H1 (cell line): ENCODE measurements around the gene THRB. TPM values are rescaled to one million over a fixed set of nuclear protein-coding genes. Genes with fewer than 3 reads are reported as not detected.

Source experiments
- CTCF ChIA-PET: fragments of 300-600 bp; sonication (Branson Sonifier 250); formaldehyde crosslinking; loops from one replicate; lab custom pipeline; 2021; ENCODE audit not compliant: partially characterized antibody; lab: Charles Lee
- POLR2A ChIA-PET: fragments of 300-600 bp; sonication (Branson Sonifier 250); formaldehyde crosslinking; loops from one replicate; lab custom pipeline; 2021; ENCODE audit warnings: inconsistent platforms; ENCODE audit not compliant: partially characterized antibody; lab: Charles Lee
- DNase-seq, 2 experiments: peaks; one replicate each; pipeline versions ENCODE4 v3.0.0 to v3.0.0-alpha.2; 2010 to 2022; ENCODE audit warnings: low spot score in 2 of 2, low read depth in 1 of 2, mixed read lengths in 1 of 2
- FAIRE-seq: peaks from 2 replicates; lab custom pipeline; 2011; peaks lifted over from hg19 to GRCh38; lab: Jason Lieb, UNC
- H2AFZ ChIP-seq: 2 replicates; pipeline ENCODE4 v1.8.1; 2012; ENCODE audit warnings: low read length, inconsistent platforms
- H2AK5ac ChIP-seq: 2 replicates; pipeline ENCODE4 v1.6.1; 2013; ENCODE audit warnings: low read depth, low read length
- H2BK120ac ChIP-seq: replicated peaks from 2 replicates; pipeline ENCODE3; 2013; ENCODE audit warnings: low read depth, low read length, inconsistent platforms
- H2BK12ac ChIP-seq: 2 replicates; pipeline ENCODE4 v1.6.1; 2013; ENCODE audit warnings: low read depth, low read length
- H2BK15ac ChIP-seq: 2 replicates; pipeline ENCODE4 v1.6.1; 2013; ENCODE audit warnings: low read length
- H2BK20ac ChIP-seq: 2 replicates; pipeline ENCODE4 v1.6.1; 2013; ENCODE audit warnings: low read length
- H2BK5ac ChIP-seq: 2 replicates; pipeline ENCODE4 v1.6.1; 2013; ENCODE audit warnings: low read depth, low read length
- H3K14ac ChIP-seq: 2 replicates; pipeline ENCODE4 v1.6.1; 2013; ENCODE audit warnings: inconsistent platforms; ENCODE audit not compliant: insufficient read length
- H3K18ac ChIP-seq: 2 replicates; pipeline ENCODE4 v1.6.1; 2013; ENCODE audit warnings: low read length; ENCODE audit errors: extremely low read depth
- H3K23ac ChIP-seq: 2 replicates; pipeline ENCODE4 v1.6.1; 2013; ENCODE audit warnings: inconsistent platforms; ENCODE audit not compliant: insufficient read length
- H3K23me2 ChIP-seq: 2 replicates; pipeline ENCODE4 v1.6.1; 2013; ENCODE audit warnings: low read depth, low read length
- H3K27ac ChIP-seq: 2 replicates; pipeline ENCODE4 v1.6.1; 2011; ENCODE audit warnings: low read depth, low read length, inconsistent platforms
- H3K27me3 ChIP-seq, 4 experiments: replicated peaks in 1 of 4; 1 replicate in 1 of 4; 2 replicates in 3 of 4; pipeline versions ENCODE4 v1.6.1 to v1.8.1; 2011 to 2013; ENCODE audit warnings: low read length in 3 of 4, mild to moderate bottlenecking in 3 of 4, inconsistent platforms in 2 of 4, mixed read lengths in 2 of 4, moderate library complexity in 1 of 4; ENCODE audit not compliant: control insufficient read depth in 3 of 4, insufficient read depth in 3 of 4; ENCODE audit errors: extremely low read depth in 1 of 4
- H3K36me3 ChIP-seq, 4 experiments: 2 replicates each; pipeline versions ENCODE4 v1.6.1 to v1.8.1; 2011 to 2013; ENCODE audit warnings: mild to moderate bottlenecking in 4 of 4, low read length in 3 of 4, moderate library complexity in 2 of 4, control low read depth in 1 of 4, inconsistent platforms in 1 of 4; ENCODE audit not compliant: insufficient read depth in 4 of 4, control insufficient read depth in 2 of 4
- H3K4ac ChIP-seq: replicated peaks from 2 replicates; pipeline ENCODE3; 2013; ENCODE audit warnings: low read length, low read depth, mixed read lengths, inconsistent platforms; ENCODE audit not compliant: insufficient read length
- H3K4me1 ChIP-seq, 4 experiments: replicated peaks in 1 of 4; 1 replicate in 1 of 4; 2 replicates in 3 of 4; pipeline versions ENCODE4 v1.6.1 to v1.8.1; 2011 to 2013; ENCODE audit warnings: low read length in 3 of 4, inconsistent platforms in 2 of 4, mixed read lengths in 1 of 4; ENCODE audit not compliant: insufficient read depth in 4 of 4, control insufficient read depth in 3 of 4
- H3K4me2 ChIP-seq, 2 experiments: 2 replicates each; pipeline versions ENCODE4 v1.6.1 to v1.8.1; 2011 to 2013; ENCODE audit warnings: low read depth in 2 of 2, low read length in 2 of 2, control low read depth in 1 of 2, inconsistent platforms in 1 of 2, mild to moderate bottlenecking in 1 of 2; ENCODE audit not compliant: insufficient read depth in 1 of 2
- H3K4me3 ChIP-seq, 4 experiments: fragments of 200-600, 300-600 bp in 1 of 4; sonication (generic), shearing (Covaris generic), sonication (Bioruptor Twin) in 1 of 4; 2 replicates each; pipeline versions ENCODE4 v1.5.1 to v1.8.1; 2011 to 2016; ENCODE audit warnings: low read length in 4 of 4, low read depth in 3 of 4, control low read depth in 2 of 4, inconsistent platforms in 2 of 4, mild to moderate bottlenecking in 2 of 4, mixed read lengths in 1 of 4, moderate library complexity in 1 of 4; ENCODE audit not compliant: insufficient read depth in 2 of 4; ENCODE audit errors: extremely low read depth in 1 of 4
- H3K56ac ChIP-seq: replicated peaks from 2 replicates; pipeline ENCODE3; 2013; ENCODE audit warnings: low read depth, mild to moderate bottlenecking, mixed read lengths, low read length, inconsistent platforms; ENCODE audit not compliant: insufficient read length
- H3K79me1 ChIP-seq: 2 replicates; pipeline ENCODE4 v1.6.1; 2013; ENCODE audit warnings: low read depth, low read length, control low read depth
- H3K79me2 ChIP-seq, 2 experiments: 2 replicates each; pipeline versions ENCODE4 v1.6.1 to v1.8.1; 2012 to 2013; ENCODE audit warnings: low read length in 2 of 2, mild to moderate bottlenecking in 2 of 2, inconsistent platforms in 1 of 2; ENCODE audit not compliant: insufficient read depth in 2 of 2, control insufficient read depth in 1 of 2
- H3K9ac ChIP-seq, 4 experiments: replicated peaks in 1 of 4; 1 replicate in 1 of 4; 2 replicates in 3 of 4; pipeline versions ENCODE4 v1.6.1 to v1.8.1; 2011 to 2013; ENCODE audit warnings: low read depth in 3 of 4, low read length in 3 of 4, control low read depth in 2 of 4, mild to moderate bottlenecking in 2 of 4, moderate library complexity in 2 of 4, inconsistent platforms in 1 of 4; ENCODE audit errors: extremely low read depth in 1 of 4
- H3K9me3 ChIP-seq, 2 experiments: 2 replicates each; pipeline versions ENCODE4 v1.6.1 to v1.8.1; 2012 to 2013; ENCODE audit warnings: mild to moderate bottlenecking in 2 of 2, moderate library complexity in 2 of 2, control low read depth in 1 of 2, inconsistent platforms in 1 of 2, low read depth in 1 of 2, low read length in 1 of 2, mixed read lengths in 1 of 2; ENCODE audit not compliant: insufficient read depth in 2 of 2
- H4K20me1 ChIP-seq, 2 experiments: replicated peaks in 1 of 2; 2 replicates each; pipeline versions ENCODE3 to v1.8.1; 2011 to 2013; ENCODE audit warnings: inconsistent platforms in 2 of 2, low read length in 2 of 2, mild to moderate bottlenecking in 1 of 2; ENCODE audit not compliant: insufficient read depth in 2 of 2, control insufficient read depth in 1 of 2
- H4K5ac ChIP-seq: 2 replicates; pipeline ENCODE4 v1.6.1; 2013; ENCODE audit warnings: low read length, low read depth, mixed read lengths, inconsistent platforms; ENCODE audit not compliant: insufficient read length
- H4K8ac ChIP-seq: 2 replicates; pipeline ENCODE4 v1.8.0; 2013; ENCODE audit warnings: mild to moderate bottlenecking, moderate library complexity, low read length, inconsistent platforms; ENCODE audit not compliant: insufficient read depth; ENCODE audit errors: extremely low read depth
- H4K91ac ChIP-seq: replicated peaks from 2 replicates; pipeline ENCODE3; 2013; ENCODE audit warnings: low read length, mixed read lengths, inconsistent platforms; ENCODE audit not compliant: insufficient read length
- RFX5 ChIP-seq: IDR thresholded peaks from 2 replicates; pipeline ENCODE4 v1.6.1; 2011; ENCODE audit warnings: low read depth, low read length, improper control_type of control experiment, borderline replicate concordance
- WGBS, 2 experiments: shearing (Covaris generic) in 1 of 2; methylation state at CpG; one replicate each; pipeline versions ENCODE4 v1.1.6 to v1.1.7; 2013 to 2015; ENCODE audit warnings: low lambda C conversion rate in 2 of 2, mixed read lengths in 2 of 2, inconsistent platforms in 1 of 2, low coverage in 1 of 2, missing lambda C conversion rate in 1 of 2; ENCODE audit not compliant: insufficient replicate concordance in 2 of 2, insufficient coverage in 1 of 2, insufficient read length in 1 of 2; ENCODE audit errors: extremely low coverage in 1 of 2, missing lambda C conversion rate in 1 of 2; 5-methylcytosine and 5-hydroxymethylcytosine counted together
- polyA plus RNA-seq, 7 experiments: library from polyadenylated mRNA; depleted of rRNA in 3 of 7; stranded (reverse) in 5 of 7; unstranded in 2 of 7; fragments of >200 nt in 5 of 7; fragments of 200-250 nt in 2 of 7; gene quantifications; 1 replicate in 5 of 7; 2 replicates in 1 of 7; 4 replicates in 1 of 7; pipeline versions ENCODE4 v1.2.1 to v1.2.3, GENCODE V29; 2011 to 2013; ENCODE audit warnings: missing spikeins in 2 of 7, mixed read lengths in 2 of 7
- total RNA-seq: library from RNA; stranded (reverse); fragmentation: NEBNext Ultra II Directional; extraction: Animal tissue kit (Norgen Biotek cat#: 25700); gene quantifications from 2 replicates; pipeline ENCODE4 v1.2.1, GENCODE V29; 2021

Gene THRB
- total and polyA plus RNA-seq, 2 of the 8 experiments (the other 6 are each of a cell fraction or from before 2014, with no cell fraction given) = 0.98 to 3.9 TPM

DNA sequence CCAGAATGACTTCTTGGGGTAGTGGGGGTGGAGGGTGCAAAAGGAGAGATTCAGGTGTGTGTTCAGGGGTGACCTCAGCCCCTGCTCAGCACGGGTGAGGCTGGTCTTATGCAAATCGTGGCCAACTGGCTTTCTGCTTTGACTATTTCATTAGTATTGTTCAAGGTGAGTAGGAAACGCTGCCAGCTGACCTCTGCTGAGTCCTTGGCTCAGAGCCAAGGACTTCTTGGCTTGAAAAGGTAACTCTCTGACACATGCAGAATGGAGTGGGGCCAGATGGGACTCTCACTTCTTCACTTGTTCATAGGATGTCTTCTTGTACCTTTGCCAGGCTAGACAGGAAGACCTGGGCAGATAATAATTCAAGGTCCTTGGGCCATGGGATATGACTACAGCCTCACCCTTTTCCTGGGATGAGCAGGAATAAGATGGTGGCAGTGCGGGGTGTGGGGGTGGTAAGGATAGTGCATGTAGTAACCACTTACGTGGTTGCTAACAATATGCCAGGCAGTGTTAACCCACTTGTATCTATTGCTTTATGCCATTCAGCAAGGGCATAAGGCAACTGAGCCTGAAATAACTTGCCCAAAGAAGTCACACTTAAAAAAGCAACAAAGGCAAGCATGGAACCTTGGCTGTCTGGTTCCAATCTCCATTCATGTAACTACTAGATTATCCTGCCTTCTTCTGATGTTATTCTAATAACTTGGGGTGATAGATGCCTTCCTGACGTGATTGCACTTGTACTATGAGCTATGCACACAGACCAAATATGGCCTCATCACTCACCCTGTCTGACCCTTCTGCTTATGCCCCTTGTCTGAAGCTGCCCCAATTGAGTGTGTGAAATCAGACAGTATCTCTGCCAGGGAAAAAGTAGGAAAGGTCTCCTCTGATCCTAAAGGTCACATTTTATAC lies 356.4 kb downstream of the THRB start:
- no peak for TF ChIP-seq RFX5
- Histone ChIP-seq H2BK5ac (no peak overlapping the region), H3K79me2 (no peaks in the 10 kb centered on the region), H3K18ac (no peak overlapping the region), H2BK20ac (no peak overlapping the region), H3K23ac (no peak overlapping the region), H3K4ac (no peak overlapping the region), H3K4me3 (no peak overlapping the region), H4K8ac (no peak overlapping the region), H3K14ac (no peak overlapping the region), H4K5ac (no peak overlapping the region), H2AFZ (no peak overlapping the region), H2AK5ac (no peak overlapping the region), H3K79me1 (no peaks in the 10 kb centered on the region), H3K27ac (no peak overlapping the region), H2BK120ac (no peak overlapping the region), H4K91ac (no peak overlapping the region), H3K9me3 (no peaks in the 10 kb centered on the region), H3K36me3 (no peaks in the 10 kb centered on the region), H3K23me2 (no peaks in the 10 kb centered on the region), H3K4me1 (no peaks in the 10 kb centered on the region), H3K4me2 (no peak overlapping the region), H3K9ac (no peak overlapping the region), H2BK12ac (no peak overlapping the region), H2BK15ac (no peak overlapping the region), H4K20me1 (no peaks in the 10 kb centered on the region), H3K27me3 (no peaks in the 10 kb centered on the region), H3K56ac (no peak overlapping the region)
- ChIA-PET POLR2A (no interaction called here), CTCF (interaction anchor here (1.2 to 2.3 kb wide), 3 partner anchors 10 to 61 kb away, joined by 3 to 5 read pairs (median 4); no protein-coding TSS in a partner anchor)
- DNase-seq = no peak
- WGBS, 2 experiments = 82% methylated on average over 6 of the region's 6 CpGs; no CpG with 5 or more reads in 1 of the 2 experiments
- no peak for FAIRE-seq
